T47D (cell line): Measurements from ENCODE around the gene ATAD3C.
"Not testable (repeated sequence)": the region's sequence is repeated elsewhere in the genome, so short reads cannot be mapped to it uniquely, and the experiment has no call there.

ENCODE experiments used
- DNase-seq, 2 experiments: peaks; one replicate each; pipeline versions ENCODE4 v3.0.0 to v3.0.0-alpha.2; 2011 to 2012; ENCODE audit warnings: low read depth in 1 of 2, low spot score in 1 of 2
- JUND ChIP-seq: IDR thresholded peaks from 2 replicates; pipeline ENCODE4 v1.6.1; 2012; ENCODE audit warnings: low read depth
- in situ Hi-C: cut with HindIII; loops from 2 replicates; pipeline ENCODE4 v1.10.0; 2016; ENCODE audit warnings: low sequenced_read_pairs, low pct_unique_long_range_greater_than_20kb

ATAD3C gene

DNA sequence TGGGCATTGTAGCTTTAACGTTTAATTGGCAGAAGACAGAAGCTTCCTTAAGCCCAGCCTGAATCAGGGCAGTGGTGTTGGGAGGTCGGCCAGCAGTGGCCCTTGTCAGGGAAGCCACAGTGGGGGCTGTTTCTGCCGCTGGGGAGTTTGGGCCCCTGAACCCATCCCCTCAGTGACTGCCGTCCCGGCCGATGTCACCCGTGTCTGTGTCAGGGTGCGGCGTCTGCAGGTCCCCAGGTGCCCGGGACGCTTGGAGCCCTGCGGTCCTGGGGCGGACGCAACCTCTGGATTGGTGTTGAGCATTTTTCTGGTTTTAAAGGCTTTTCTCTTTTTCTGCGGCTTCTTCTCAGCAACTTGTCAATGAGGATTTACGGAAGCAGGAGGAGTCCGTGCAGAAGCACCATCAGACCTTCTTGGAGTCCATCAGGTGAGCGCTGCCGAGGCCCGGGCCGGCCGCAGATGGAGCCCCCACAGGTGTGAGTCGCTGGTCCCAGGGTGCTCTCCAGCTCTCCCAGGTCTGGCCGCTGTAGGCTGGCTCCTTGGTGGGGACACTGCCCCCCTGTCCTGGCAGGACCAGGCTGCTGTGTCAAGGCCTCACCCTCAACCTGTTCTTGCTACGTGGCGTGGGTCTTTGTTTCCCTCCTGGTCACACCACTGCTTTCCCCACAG is 2.3 kb downstream of the ATAD3C start:
- in situ Hi-C loops, result no loop called here

DNA sequence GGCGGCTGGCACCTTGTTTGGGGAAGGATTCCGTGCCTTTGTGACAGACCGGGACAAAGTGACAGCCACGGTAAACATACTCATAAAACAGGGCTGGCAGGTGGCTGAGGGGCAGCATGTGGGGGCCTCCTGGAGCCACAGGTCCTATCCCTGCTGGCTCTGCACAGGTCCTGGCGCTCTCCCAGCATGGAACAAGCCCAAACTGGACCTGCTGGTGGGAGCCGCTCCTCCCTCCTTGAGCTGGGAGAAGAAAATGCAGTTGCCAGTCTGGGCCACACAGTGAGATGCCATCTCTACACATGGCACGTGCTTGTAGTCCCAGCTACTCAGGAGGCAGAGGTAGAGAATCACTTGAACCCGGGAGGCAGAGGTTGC is 2.9 kb downstream of the ATAD3C start:
- in situ Hi-C loops, result not testable (repeated sequence)
- DNase-seq, result peak in 1 of 2 experiments; percentile 41

More for the DNA sequence above, 2.3 kb downstream of the ATAD3C start:
- no peak for TF ChIP-seq JUND
- DNase-seq, result no peak

DNA sequence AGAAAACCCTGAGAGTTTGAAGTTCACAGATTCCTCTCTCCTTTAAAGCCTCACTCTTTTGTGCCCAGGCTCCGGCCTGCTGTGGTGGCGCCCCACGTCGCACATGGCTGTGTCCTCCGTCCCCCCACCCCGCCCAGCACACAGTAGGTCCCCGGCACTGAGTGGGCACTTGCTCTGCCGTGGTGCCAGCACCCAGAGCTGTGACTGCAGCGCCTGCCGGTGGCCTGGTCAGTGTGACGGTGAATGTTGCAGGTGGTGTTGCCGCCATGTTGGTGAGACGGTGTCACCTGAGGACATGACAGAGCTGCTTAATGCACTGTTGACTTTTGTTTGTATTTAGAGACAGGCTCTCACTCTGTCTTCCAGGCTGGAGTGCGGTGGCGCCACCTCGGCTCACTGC is 3.4 kb downstream of the ATAD3C start:
- in situ Hi-C loops, result no loop called here
- no peak for TF ChIP-seq JUND
- no peak for DNase-seq

DNA sequence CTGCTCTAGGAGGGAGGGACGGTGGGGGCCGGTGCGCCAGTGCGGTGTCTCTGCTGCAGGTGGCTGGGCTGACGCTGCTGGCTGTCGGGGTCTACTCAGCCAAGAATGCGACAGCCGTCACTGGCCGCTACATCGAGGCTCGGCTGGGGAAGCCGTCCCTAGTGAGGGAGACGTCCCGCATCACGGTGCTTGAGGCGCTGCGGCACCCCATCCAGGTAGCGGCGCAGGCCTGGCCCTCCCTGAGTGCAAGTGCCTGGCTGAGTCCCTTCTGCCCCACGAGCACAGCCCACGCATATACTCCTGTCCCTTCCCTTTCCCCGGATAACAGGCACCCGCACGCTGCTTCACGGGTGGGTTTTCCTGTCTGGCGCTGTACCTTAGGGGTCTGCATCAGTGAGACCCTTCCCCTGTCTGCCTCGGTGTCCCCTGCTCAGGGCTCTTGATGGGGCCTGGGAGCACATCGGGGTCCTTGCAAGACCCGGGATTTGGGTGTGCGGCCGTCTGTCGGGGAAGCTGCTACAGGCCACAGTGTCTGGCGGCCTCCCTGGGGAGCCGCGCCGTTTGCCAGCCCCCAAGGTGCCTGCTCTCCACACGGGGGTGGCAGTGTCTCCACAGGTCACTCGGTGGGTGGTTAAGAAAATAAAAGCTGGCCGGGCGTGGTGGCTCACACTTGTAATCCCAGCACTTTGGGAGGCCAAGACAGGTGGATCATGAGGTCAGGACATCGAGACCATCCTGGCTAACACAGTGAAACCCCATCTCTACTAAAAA is 5.0 kb downstream of the ATAD3C start:
- DNase-seq, in situ Hi-C loops: not testable (repeated sequence)

DNA sequence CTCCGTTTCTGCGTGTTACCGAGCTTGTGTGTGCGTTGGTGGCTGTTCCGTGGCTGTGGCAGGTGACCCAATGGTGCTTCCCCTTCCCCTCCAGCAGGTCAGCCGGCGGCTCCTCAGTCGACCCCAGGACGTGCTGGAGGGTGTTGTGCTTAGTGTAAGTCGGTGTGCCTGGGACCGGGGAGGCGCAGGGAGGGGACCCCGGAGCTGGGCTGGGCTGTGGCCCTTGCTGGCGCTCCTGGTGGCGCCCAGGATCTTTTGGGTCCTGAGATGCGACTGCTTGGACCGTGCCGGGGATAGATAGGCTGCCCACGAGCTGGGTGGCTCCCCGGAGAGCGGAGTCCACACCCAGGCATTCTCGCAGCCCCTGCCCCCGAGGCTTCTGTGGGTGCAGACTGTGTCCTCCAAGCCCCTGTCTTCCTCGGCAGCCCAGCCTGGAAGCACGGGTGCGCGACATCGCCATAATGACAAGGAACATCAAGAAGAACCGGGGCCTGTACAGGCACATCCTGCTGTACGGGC is 5.9 kb downstream of the ATAD3C start:
- in situ Hi-C loops, result no loop called here
- TF ChIP-seq JUND, result no peak
- DNase-seq, result no peak

DNA sequence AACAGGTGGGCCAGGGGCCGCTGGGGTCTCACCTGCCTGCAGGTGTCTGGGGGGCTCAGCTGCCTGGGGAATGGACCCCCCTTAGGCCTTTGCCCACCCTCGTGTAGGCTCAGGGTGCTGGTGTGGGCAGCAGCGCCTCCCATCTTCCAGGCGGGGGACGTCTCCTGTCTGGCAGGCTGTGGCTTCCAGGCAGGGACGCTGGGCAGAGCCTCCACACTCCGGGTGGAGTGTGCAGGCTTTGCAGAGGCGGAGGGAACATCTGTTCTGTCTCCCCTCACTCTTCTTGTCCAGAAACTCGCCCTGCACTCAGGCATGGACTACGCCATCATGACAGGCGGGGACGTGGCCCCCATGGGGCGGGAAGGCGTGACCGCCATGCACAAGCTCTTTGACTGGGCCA is 6.4 kb downstream of the ATAD3C start:
- DNase-seq, in situ Hi-C loops: not testable (repeated sequence)

DNA sequence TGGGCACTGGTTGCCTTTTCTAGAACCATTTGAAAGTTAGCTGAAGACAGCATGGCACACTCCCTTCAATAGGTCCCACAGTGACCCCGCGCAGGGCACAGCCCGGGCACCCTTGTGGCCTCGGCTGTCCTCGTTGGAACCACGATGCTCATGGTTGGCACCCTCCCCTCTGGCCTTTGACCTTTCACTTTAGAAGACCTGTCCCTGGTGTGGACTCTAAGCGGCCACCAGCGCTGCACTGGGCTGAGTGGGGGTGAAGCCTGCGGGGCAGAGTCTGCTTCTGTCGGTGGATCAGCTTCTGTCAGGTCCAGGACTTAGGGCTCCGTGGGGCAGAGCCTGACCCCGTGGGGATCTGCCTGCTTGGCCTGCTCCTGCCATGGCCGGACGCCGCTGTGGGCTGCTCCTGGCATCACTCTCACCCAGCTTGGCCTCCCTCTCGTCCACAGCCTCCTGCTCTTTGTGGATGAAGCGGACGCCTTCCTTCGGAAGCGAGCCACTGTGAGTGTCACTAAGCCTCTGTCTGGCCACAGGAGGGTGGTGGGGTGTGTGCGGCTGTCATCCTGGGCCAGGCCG is 7.3 kb downstream of the ATAD3C start:
- DNase-seq, in situ Hi-C loops: not testable (repeated sequence)

DNA sequence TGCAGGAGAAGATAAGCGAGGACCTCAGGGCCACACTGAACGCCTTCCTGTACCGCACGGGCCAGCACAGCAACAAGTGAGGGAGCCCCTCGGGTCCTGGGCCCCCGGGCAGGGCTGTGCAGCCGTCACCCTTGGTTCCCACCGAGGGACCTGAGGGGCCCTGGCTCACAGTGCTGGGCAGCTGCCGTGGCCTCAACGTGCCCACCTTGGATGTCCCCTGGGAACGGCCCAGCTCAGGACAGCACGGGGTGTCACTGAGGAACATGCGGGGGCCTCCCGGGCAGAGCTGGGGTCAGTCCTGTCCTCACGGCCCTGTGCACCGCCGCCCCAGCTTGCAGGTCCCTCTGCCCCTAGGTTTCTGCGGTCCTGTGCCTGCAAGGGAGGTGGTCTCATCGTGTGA is 9.7 kb downstream of the ATAD3C start:
- in situ Hi-C loops, DNase-seq: not testable (repeated sequence)

DNA sequence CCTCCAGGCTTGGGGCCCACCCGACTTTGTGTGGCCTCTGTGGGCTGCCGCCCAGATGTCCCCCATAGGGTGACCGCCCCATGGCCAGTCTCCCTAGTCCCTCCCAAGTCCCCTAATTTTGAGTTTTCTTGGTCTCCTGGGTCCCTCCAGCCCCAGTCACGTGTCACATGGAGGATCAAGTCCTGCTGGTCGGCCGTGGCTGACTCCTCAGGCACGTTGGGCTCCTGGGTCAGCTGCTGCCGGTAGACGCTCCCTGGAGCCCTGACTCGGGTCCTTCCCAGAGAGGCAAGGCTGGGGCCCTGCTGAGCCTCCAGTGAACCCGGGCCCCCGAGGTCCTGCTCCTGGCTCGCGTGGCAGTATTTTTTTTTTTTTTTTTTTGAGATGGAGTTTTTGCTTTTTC is 10.2 kb downstream of the ATAD3C start:
- in situ Hi-C loops, DNase-seq: not testable (repeated sequence)

DNA sequence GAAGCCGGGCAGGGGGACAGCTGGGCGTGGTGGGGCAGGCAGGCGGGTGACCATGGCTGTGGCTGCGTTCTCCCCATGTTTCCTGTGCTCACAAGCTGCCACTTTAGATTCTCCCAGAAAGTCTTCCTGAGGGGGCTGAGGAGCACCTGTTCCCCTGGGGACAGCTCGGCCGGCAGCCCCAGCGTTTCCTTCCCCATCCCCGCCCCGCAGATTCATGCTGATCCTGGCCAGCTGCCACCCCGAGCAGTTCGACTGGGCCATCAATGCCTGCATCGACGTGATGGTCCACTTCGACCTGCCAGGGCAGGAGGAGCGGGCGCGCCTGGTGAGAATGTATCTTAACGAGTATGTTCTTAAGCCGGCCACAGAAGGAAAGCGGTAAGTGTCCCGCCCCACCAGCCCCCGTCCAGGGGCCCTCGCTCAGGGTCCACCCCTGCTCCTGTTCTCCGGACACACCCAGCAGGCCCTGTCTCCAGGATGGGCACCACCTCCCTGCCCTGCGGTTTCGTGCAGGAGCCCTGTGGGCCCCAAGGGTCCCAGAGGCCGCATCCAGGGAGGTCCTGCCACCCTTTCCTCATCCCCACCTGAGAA is 11.1 kb downstream of the ATAD3C start:
- TF ChIP-seq JUND, result no peak
- DNase-seq, result no peak
- in situ Hi-C loops, result no loop called here

DNA sequence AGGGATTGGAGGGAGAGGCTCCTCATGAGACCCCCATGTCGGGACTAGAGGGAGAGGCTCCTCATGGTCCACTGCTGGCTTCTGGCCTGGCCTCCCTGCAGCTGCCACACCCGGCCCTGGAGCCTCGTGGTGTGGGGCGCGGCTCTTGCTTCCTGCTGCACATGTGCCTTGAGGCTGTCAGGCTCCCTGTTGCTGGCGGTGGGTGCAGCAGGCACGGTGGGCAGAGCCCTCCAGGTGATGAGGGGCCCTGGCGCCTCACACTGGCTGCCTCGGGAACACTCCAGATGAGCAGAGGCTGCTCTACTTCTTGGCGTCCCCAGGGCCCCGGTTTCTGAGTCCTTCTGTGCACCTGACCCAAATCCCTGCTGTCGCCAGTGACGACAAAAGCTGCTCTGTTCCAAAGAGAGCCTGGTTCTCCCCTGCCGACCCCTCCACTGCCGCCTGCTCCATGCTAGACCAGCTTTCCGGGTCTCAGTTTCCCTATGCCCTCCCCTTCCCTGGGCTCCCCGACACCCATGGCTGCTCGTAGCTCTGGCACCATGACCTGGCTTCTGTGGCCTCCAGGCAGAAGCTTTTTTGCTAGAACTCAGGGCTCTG is 12.3 kb downstream of the ATAD3C start:
- in situ Hi-C loops, result no loop called here
- no peak for TF ChIP-seq JUND
- DNase-seq, result no peak

DNA sequence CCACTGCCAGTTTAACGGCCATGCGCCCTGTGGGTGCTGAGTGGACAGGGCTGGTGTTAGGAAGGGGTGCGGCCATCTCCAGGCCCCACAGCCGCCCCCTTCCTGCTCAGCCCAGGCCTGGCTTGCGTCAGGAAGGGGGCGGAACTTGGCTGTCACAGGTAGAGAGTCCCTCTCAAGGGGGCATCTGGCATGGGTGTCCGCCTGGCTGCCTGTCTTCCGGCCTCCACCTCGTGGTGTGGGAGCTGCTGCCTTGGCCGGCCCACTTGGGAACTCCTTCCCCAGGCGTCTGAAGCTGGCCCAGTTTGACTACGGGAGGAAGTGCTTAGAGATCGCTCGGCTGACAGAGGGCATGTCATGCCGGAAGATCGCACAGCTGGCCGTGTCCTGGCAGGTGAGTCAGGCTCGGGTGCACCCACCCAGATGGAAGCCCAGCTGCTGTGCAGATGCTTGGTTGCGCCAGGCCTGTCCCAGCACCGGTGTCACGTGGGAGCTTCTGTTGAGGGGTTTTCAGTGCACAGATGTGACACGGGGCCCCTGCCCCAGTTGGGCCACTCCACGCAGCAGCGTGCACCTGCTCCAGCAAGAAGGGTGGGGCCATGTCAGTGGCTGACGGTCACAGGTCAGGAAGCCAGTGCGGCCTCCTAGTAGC is 13.0 kb downstream of the ATAD3C start:
- in situ Hi-C loops, result no loop called here
- DNase-seq, result no peak
- TF ChIP-seq JUND, result no peak
